OCI-LY3 (cell line): Measurements from ENCODE around the gene FHOD3.

ENCODE experiments used
- H2AFZ ChIP-seq: fragments of 200-600, 300-600 bp; shearing (Covaris generic); 2 replicates; pipeline ENCODE4 v1.6.0; 2014; ENCODE audit warnings: antibody characterized with exemption, low read depth, low read length
- H3K27ac ChIP-seq: fragments of 200-600, 300-600 bp; sonication (generic); 2 replicates; pipeline ENCODE4 v1.5.1; 2014; ENCODE audit warnings: mild to moderate bottlenecking, low read length, moderate library complexity, mixed read lengths
- H3K27me3 ChIP-seq: fragments of 200-600, 300-600 bp; sonication (generic); 2 replicates; pipeline ENCODE4 v1.6.1; 2014; ENCODE audit warnings: low read depth, low read length, mixed read lengths
- H3K36me3 ChIP-seq: fragments of 200-600, 300-600 bp; sonication (generic); replicated peaks from 2 replicates; pipeline ENCODE3; 2014; ENCODE audit warnings: low read depth, low read length, mixed read lengths
- H3K4me1 ChIP-seq: fragments of 300-600, 200-600 bp; sonication (generic); 2 replicates; pipeline ENCODE4 v1.6.1; 2014; ENCODE audit warnings: low read length, mixed read lengths
- H3K4me2 ChIP-seq: fragments of 200-600, 300-600 bp; sonication (generic); 2 replicates; pipeline ENCODE4 v1.6.1; 2014; ENCODE audit warnings: low read length, mixed read lengths
- H3K4me3 ChIP-seq: fragments of 300-600, 200-600 bp; sonication (generic); 2 replicates; pipeline ENCODE4 v1.5.1; 2014; ENCODE audit warnings: antibody characterized with exemption, mild to moderate bottlenecking, low read length, moderate library complexity
- H3K79me2 ChIP-seq: fragments of 300-600, 200-600 bp; shearing (Covaris generic); 2 replicates; pipeline ENCODE4 v1.6.1; 2014; ENCODE audit warnings: mild to moderate bottlenecking, low read length, mixed read lengths
- H3K9ac ChIP-seq: fragments of 300-600, 200-600 bp; shearing (Covaris generic); 2 replicates; pipeline ENCODE4 v1.6.0; 2014; ENCODE audit warnings: mild to moderate bottlenecking, low read length, moderate library complexity
- H3K9me3 ChIP-seq: fragments of 200-600, 300-600 bp; shearing (Covaris generic); 2 replicates; pipeline ENCODE4 v1.6.1; 2014; ENCODE audit warnings: low read length, mixed read lengths; ENCODE audit not compliant: insufficient read depth
- H4K20me1 ChIP-seq: fragments of 200-600, 300-600 bp; sonication (generic); 2 replicates; pipeline ENCODE4 v1.6.1; 2016; ENCODE audit warnings: low read length, mixed read lengths; ENCODE audit not compliant: insufficient read depth
- CTCF ChIP-seq: fragments of 200-600, 300-600 bp; sonication (generic); IDR thresholded peaks from 2 replicates; pipeline ENCODE4 v1.5.1; 2014; ENCODE audit warnings: antibody characterized with exemption, low read length, low read depth
- EZH2phosphoT487 ChIP-seq: fragments of 200-600 bp; shearing (Covaris generic); IDR thresholded peaks from 2 replicates; pipeline ENCODE4 v1.6.1; 2018; ENCODE audit warnings: antibody characterized with exemption, mixed run types, low read depth

Gene FHOD3

DNA sequence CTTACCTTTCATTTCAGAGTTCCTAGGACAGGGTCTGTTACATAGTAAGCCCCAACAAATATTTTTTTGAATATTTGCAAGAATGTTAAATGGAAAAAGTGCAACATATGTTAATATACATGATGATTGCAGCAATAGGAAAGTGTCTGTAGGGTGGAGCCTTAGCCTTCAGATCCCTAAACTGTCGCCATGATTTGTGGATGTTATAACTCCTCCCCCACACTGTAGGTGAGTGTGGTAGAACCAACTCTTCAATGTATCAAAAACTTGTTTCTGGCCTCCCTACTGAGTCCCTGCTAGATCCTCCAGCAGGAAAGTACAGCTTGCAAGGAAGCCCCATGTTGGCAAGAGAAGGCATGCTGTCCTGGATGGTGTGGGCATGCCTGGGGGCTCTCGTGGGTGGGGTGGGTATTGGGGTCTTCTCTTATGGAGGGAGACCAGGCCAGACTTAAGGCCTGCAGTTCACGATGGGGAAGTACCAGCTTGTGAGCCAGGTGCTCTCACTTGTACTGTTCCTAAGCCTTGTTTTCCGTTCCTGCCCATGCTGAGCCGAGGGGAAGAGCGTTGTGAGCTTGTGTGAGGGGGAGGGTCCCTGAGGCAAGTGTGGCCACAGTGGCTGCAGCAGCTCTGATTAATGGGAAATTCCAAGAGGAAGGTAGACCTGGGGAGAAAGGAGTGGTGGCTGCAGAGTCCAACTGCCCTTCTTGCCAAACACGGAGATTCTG, 11.4 kb downstream of the FHOD3 start:
- no peaks in the 10 kb centered on the region for H3K36me3 ChIP-seq
- no peaks in the 10 kb centered on the region for H4K20me1 ChIP-seq
- TF ChIP-seq EZH2phosphoT487 (no peak), CTCF (no peak)
- H3K4me1 ChIP-seq, result no peaks in the 10 kb centered on the region
- H3K4me2 ChIP-seq, result no peak overlapping the region
- H2AFZ ChIP-seq, result no peak overlapping the region
- no peak overlapping the region for H3K4me3 ChIP-seq
- H3K27me3 ChIP-seq, result peaks cover 34% of the 10 kb centered on the region
- no peak overlapping the region for H3K27ac ChIP-seq
- no peaks in the 10 kb centered on the region for H3K9me3 ChIP-seq
- H3K79me2 ChIP-seq, result no peaks in the 10 kb centered on the region
- no peak overlapping the region for H3K9ac ChIP-seq

DNA sequence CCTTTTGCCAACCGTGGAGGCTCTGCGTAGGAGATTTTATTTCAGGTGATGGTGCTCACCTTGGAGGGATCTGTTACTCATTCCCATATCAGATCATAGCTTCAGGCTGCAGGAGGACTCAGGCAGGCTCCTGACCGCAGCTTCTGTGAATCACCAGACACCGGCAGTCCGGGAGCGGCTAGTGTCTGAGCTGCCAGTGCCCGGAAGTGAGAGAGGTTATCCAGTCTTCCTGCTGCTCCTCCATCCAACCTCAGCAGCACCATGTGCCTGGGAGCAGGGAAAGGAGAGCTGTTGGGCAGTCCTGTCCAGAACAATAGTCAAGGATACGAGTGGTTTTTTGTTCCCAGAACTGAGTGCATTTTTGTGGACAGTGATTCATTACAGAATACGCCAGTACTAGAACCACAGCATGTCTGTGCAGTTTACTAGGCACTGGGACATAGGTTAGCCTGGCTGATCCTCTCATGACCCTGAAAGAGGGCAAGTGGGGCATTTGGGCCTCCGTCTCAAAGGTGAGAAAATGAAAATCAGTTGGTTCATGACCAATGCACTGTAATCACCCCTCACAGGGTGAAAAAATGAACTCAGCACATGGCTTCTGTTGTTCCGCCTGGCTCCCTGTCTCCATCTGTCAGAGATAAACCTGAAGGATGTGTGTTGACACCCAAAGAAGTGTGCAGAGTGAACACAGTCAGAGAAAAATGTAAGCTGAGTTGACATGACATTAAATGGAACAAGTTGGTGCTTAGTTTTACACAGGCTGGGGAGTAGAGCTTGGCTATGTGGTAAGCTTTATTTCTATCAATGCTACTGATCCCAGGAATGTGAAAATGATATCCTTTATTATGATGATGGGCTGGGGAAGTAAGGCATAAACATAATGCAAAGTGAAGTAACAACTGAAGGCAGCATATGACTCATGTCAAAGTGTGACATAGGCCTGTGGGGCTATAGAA, 12.2 kb downstream of the FHOD3 start:
- Histone ChIP-seq H3K36me3 (no peaks in the 10 kb centered on the region), H3K27ac (no peak overlapping the region), H3K79me2 (no peaks in the 10 kb centered on the region), H3K4me1 (no peaks in the 10 kb centered on the region), H3K27me3 (peaks cover 28% of the 10 kb centered on the region), H3K4me2 (no peak overlapping the region), H4K20me1 (no peaks in the 10 kb centered on the region), H3K9me3 (no peaks in the 10 kb centered on the region), H3K9ac (no peak overlapping the region), H3K4me3 (no peak overlapping the region), H2AFZ (no peak overlapping the region)
- TF ChIP-seq CTCF (no peak), EZH2phosphoT487 (no peak)

- Histone ChIP-seq H3K9ac (no peak overlapping the region), H3K36me3 (no peaks in the 10 kb centered on the region), H3K4me3 (no peak overlapping the region), H3K27ac (no peak overlapping the region), H3K4me2 (no peak overlapping the region), H3K27me3 (peaks cover 15% of the 10 kb centered on the region), H3K9me3 (no peaks in the 10 kb centered on the region), H4K20me1 (no peaks in the 10 kb centered on the region), H3K4me1 (no peaks in the 10 kb centered on the region), H2AFZ (no peak overlapping the region), H3K79me2 (no peaks in the 10 kb centered on the region)
- TF ChIP-seq EZH2phosphoT487, result no peak
- no peak for TF ChIP-seq CTCF
Observed at GRCh38 chr18:36311026-36311570, 13.6 kb downstream of the FHOD3 start.
